ENCODE data around the gene PRKCQ.

DNA sequence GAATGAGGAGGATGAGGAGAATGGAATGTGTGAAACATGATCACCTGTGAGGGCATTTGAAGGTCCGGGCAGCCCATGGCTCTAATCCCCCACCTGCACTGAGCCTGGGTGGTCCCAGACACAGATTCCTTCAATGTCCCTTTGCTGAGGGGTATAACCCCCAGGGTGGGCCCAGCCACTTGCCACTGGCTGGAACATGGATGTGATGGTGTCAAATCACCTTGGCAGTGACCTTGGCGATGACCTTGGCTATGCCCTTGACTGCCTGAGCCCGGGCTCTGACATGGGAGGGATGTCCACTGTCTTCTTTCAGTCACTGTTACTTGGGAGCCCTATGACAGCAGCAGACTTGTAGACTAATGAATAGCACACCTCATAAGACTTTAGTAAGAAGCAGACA is 44.0 kb downstream of the PRKCQ start:
- TF ChIP-seq, protein P1, sequence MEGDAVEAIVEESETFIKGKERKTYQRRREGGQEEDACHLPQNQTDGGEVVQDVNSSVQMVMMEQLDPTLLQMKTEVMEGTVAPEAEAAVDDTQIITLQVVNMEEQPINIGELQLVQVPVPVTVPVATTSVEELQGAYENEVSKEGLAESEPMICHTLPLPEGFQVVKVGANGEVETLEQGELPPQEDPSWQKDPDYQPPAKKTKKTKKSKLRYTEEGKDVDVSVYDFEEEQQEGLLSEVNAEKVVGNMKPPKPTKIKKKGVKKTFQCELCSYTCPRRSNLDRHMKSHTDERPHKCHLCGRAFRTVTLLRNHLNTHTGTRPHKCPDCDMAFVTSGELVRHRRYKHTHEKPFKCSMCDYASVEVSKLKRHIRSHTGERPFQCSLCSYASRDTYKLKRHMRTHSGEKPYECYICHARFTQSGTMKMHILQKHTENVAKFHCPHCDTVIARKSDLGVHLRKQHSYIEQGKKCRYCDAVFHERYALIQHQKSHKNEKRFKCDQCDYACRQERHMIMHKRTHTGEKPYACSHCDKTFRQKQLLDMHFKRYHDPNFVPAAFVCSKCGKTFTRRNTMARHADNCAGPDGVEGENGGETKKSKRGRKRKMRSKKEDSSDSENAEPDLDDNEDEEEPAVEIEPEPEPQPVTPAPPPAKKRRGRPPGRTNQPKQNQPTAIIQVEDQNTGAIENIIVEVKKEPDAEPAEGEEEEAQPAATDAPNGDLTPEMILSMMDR (IDR thresholded peaks at IDR 0.05) = no peak
- TF ChIP-seq POLR2A (IDR thresholded peaks at IDR 0.05) = no peak

All from tibial nerve (tissue), 3 donors.